Measurements from ENCODE around the gene CXorf58.
"Not testable (repeated sequence)": the region's sequence is repeated elsewhere in the genome, so short reads cannot be mapped to it uniquely, and the experiment has no call there.

The CXorf58 gene

GRCh38 chrX:23959781-23960180 lies 52.0 kb downstream of the CXorf58 start:
- DNase-seq = peak; percentile 2

- no peak for DNase-seq
Measured at GRCh38 chrX:23964191-23964590, 56.4 kb downstream of the CXorf58 start.

GRCh38 chrX:23965630-23966029 lies 57.8 kb downstream of the CXorf58 start:
- DNase-seq = not testable (repeated sequence)

GRCh38 chrX:23978491-23978890 lies 70.7 kb downstream of the CXorf58 start:
- DNase-seq = no peak

- no peak for DNase-seq
Measured at GRCh38 chrX:23980011-23980441, 72.2 kb downstream of the CXorf58 start.

GRCh38 chrX:23981222-23981621 lies 73.4 kb downstream of the CXorf58 start:
- no peak for DNase-seq

GRCh38 chrX:23981711-23982110 lies 73.9 kb downstream of the CXorf58 start:
- DNase-seq = no peak

GRCh38 chrX:23982891-23983290 lies 75.1 kb downstream of the CXorf58 start:
- no peak for DNase-seq

Data from stimulated activated CD4-positive, alpha-beta T cell treated with anti-CD3 and anti-CD28 coated beads, Interleukin-15, amount 100 ng/mL, for 24 hours (primary cell).